ENCODE results near the gene RGS6. TPM values are rescaled to one million over a fixed set of nuclear protein-coding genes. Genes with fewer than 3 reads are reported as not detected.

The RGS6 gene
- total and polyA plus RNA-seq, 7 donors = 0.19 to 1.6 (median 0.42) TPM

DNA sequence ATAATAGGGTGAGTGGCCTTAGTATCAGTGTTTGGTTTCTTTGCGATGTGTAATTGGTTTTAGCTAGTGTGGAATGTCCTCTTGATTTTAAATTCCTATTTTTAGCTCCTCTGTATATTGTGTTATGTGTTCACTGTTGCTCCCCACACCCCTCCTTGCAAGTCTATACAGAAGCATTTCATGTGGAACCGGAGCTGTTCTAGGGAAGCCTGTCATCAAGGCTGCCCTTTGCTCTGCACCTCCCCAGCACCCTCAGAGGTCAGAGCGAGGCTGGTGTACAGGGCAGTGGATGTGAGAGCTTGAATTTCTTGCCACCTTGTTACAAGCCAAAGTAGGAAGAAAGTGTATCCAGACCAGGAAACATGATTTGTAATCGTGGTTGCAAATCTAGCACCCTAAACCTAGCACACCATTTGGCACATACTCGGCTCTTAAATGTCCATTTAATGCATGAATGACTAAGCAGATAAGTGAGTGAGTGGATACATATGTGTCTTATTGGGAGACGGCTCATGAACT is 376.8 kb downstream of the RGS6 start:
- no peak for ATAC-seq
- Histone ChIP-seq H3K4me3 (no peak overlapping the region), H3K36me3 (ENCODE audit: insufficient read depth in 1 of 2, low read depth in 1 of 2) (no peaks in the 10 kb centered on the region), H3K27ac (no peak overlapping the region), H3K4me1 (no peaks in the 10 kb centered on the region), H3K9me3 (peaks cover 5% of the 10 kb centered on the region), H3K27me3 (ENCODE audit: insufficient read depth in 3 of 3, low read length in 2 of 3) (no peaks in the 10 kb centered on the region)
- TF ChIP-seq, protein P1, sequence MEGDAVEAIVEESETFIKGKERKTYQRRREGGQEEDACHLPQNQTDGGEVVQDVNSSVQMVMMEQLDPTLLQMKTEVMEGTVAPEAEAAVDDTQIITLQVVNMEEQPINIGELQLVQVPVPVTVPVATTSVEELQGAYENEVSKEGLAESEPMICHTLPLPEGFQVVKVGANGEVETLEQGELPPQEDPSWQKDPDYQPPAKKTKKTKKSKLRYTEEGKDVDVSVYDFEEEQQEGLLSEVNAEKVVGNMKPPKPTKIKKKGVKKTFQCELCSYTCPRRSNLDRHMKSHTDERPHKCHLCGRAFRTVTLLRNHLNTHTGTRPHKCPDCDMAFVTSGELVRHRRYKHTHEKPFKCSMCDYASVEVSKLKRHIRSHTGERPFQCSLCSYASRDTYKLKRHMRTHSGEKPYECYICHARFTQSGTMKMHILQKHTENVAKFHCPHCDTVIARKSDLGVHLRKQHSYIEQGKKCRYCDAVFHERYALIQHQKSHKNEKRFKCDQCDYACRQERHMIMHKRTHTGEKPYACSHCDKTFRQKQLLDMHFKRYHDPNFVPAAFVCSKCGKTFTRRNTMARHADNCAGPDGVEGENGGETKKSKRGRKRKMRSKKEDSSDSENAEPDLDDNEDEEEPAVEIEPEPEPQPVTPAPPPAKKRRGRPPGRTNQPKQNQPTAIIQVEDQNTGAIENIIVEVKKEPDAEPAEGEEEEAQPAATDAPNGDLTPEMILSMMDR (IDR thresholded peaks at IDR 0.05) = no peak
- intact Hi-C loops (cut with DNase I) = no loop called here
- no peak for DNase-seq
- WGBS, 3 donors = 35 to 48% (median 39%) methylated on average over 6 of the region's 6 CpGs

DNA sequence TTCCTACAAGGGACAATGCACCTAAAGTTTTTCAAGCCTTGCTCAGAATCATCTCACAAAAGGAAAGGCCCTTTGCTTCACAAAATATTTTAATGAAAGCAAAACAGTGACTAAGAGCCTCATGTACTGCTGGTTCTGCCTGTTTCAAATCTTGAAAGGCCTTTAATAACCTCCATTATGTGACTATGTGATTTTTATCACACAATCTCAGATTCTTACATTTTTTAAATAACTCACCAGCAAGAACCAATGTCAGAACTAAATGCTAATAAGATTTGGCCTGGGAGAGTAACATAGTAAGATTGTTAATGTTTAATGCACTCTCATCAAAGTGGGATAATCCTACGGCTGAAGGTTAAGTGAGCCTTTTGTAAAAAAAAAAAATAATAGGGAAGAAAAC is 378.9 kb downstream of the RGS6 start:
- WGBS, 3 donors = 65 to 78% (median 78%) methylated on average over 1 of the region's 1 CpG
- intact Hi-C loops (cut with DNase I) = no loop called here
- H3K4me3 ChIP-seq = no peak overlapping the region
- H3K27me3 ChIP-seq (ENCODE audit: insufficient read depth in 3 of 3, low read length in 2 of 3) = no peaks in the 10 kb centered on the region
- H3K27ac ChIP-seq = no peak overlapping the region
- ATAC-seq (no peak), DNase-seq (no peak)
- TF ChIP-seq, protein P1 (IDR thresholded peaks at IDR 0.05) = no peak
- H3K9me3 ChIP-seq = peaks cover 2% of the 10 kb centered on the region
- H3K4me1 ChIP-seq = no peaks in the 10 kb centered on the region
- no peaks in the 10 kb centered on the region for H3K36me3 ChIP-seq (ENCODE audit: insufficient read depth in 1 of 2, low read depth in 1 of 2)

DNA sequence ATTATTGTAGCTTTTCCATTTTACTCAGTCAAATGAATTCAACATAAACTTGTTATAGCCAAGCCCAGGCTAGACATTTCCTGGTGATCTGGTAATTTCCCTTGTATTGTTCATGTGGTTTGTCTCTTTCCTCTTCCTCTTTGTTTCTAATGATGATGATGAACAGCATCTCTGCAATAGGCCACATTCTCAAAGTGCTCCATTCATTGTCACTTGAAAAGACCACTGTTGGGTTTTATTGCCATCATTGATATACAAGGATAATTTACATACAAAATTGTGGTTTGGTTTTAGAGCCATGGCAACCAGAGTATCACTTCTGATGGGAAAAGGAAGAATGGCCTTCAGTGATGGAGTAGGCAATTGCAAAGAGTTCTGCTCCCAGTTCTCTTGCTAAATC is 379.3 kb downstream of the RGS6 start:
- Histone ChIP-seq H3K4me1 (no peaks in the 10 kb centered on the region), H3K27ac (no peak overlapping the region), H3K36me3 (ENCODE audit: insufficient read depth in 1 of 2, low read depth in 1 of 2) (no peaks in the 10 kb centered on the region), H3K27me3 (ENCODE audit: insufficient read depth in 3 of 3, low read length in 2 of 3) (no peaks in the 10 kb centered on the region), H3K4me3 (no peak overlapping the region), H3K9me3 (no peaks in the 10 kb centered on the region)
- intact Hi-C loops (cut with DNase I) = no loop called here
- TF ChIP-seq, protein P1 (IDR thresholded peaks at IDR 0.05) = no peak
- ATAC-seq (no peak), DNase-seq (no peak)

DNA sequence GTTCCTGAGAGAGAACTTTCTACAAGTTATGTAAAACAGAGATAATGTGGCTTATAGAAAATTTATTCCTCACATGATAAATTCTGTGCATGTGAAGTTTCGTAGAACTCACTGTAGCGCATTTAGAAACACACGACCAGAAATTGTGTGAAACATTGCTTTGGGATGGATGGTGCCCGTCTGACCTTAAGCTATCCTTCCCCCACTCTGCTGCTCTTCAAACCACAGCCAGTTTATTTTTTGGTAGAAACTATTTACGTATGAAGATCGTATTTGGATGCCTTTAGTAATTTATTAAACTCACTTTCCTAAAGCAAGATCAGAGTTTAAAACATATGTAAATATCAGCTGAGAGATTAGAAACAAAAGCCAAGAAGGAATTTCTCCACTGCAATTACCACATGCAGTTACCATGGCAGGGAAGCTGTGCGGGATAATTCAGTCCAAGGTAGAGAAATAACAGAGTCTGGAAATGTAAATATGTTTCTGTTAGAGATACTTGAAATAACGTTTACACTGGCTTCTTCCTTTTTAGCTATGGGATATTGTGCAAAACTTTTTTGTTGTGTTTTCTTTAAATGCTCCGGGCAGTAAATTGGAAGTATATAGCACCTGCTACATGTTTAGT is 382.7 kb downstream of the RGS6 start:
- WGBS, 3 donors = 73 to 77% (median 75%) methylated on average over 9 of the region's 9 CpGs
- no peaks in the 10 kb centered on the region for H3K4me1 ChIP-seq
- intact Hi-C loops (cut with DNase I) = no loop called here
- DNase-seq (no peak), ATAC-seq (no peak)
- no peak overlapping the region for H3K4me3 ChIP-seq
- H3K27ac ChIP-seq = no peak overlapping the region
- H3K9me3 ChIP-seq = no peaks in the 10 kb centered on the region
- TF ChIP-seq, protein P1 (IDR thresholded peaks at IDR 0.05) = no peak
- H3K36me3 ChIP-seq (ENCODE audit: insufficient read depth in 1 of 2, low read depth in 1 of 2) = no peaks in the 10 kb centered on the region
- no peaks in the 10 kb centered on the region for H3K27me3 ChIP-seq (ENCODE audit: insufficient read depth in 3 of 3, low read length in 2 of 3)

DNA sequence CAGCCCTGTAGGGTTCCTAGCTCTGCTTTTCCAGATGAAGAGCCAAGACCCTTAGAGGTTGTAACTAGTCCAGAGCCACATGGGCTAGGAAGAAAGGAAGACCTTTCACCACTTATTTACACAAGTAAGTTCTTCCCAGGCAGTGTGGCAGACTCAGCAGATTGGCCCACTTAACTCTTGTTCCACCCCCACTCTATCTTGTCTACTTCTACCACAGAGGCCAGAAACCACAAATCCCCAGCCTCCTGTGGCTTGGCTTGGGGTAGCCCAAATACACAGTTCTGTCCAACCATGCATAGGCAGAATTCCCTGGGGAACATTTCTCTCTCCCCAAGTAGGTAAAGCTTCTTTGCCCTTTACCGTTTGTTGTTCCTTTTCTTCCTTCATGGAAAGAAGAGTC is 383.5 kb downstream of the RGS6 start:
- no peak overlapping the region for H3K27ac ChIP-seq
- no peak overlapping the region for H3K4me3 ChIP-seq
- ATAC-seq = no peak
- H3K9me3 ChIP-seq = no peaks in the 10 kb centered on the region
- no peak for DNase-seq
- TF ChIP-seq, protein P1 (IDR thresholded peaks at IDR 0.05) = no peak
- H3K36me3 ChIP-seq (ENCODE audit: insufficient read depth in 1 of 2, low read depth in 1 of 2) = no peaks in the 10 kb centered on the region
- no peaks in the 10 kb centered on the region for H3K4me1 ChIP-seq
- intact Hi-C loops (cut with DNase I) = no loop called here
- no peaks in the 10 kb centered on the region for H3K27me3 ChIP-seq (ENCODE audit: insufficient read depth in 3 of 3, low read length in 2 of 3)
- 57 to 70% (median 69%) methylated on average over 1 of the region's 1 CpG for WGBS, 3 donors
